ENCODE results near the gene C3.
"Not testable (repeated sequence)": the region's sequence is repeated elsewhere in the genome, so short reads cannot be mapped to it uniquely, and the experiment has no call there.

The C3 gene

GRCh38 chr19:6720369-6721137 is at the start of gene C3:
Gene C3, minus strand, starts transcription at chr19:6720650. Its CDS starts 61 bp downstream, at chr19:6720589.
- no peak for DNase-seq

GRCh38 chr19:6769006-6769619 is 48.7 kb upstream of the C3 start:
- DNase-seq, result no peak

GRCh38 chr19:6768236-6768785 is 47.9 kb upstream of the C3 start:
- DNase-seq, result no peak

- DNase-seq, result peak; percentile 90
Measured at GRCh38 chr19:6767357-6768235, 47.1 kb upstream of the C3 start, which contains the start of gene SH2D3A. Gene SH2D3A, minus strand, starts transcription at chr19:6767435. Its CDS starts 3,687 bp downstream, at chr19:6763748.

- peak; percentile 62 for DNase-seq
Measured at GRCh38 chr19:6767081-6767356, 46.6 kb upstream of the C3 start.

GRCh38 chr19:6766357-6767080 is 46.1 kb upstream of the C3 start:
- no peak for DNase-seq

- peak; percentile 86 for DNase-seq
Measured at GRCh38 chr19:6765738-6766356, 45.4 kb upstream of the C3 start.

GRCh38 chr19:6762253-6762797 is 41.9 kb upstream of the C3 start:
- not testable (repeated sequence) for DNase-seq

- no peak for DNase-seq
Measured at GRCh38 chr19:6761053-6761676, 40.7 kb upstream of the C3 start.

GRCh38 chr19:6760606-6761005 is 40.2 kb upstream of the C3 start:
- DNase-seq, result no peak

- DNase-seq, result no peak
Measured at GRCh38 chr19:6754653-6755463, 34.4 kb upstream of the C3 start.

- DNase-seq, result no peak
Measured at GRCh38 chr19:6754136-6754535, 33.7 kb upstream of the C3 start.

- DNase-seq, result no peak
Measured at GRCh38 chr19:6753178-6754031, 33.0 kb upstream of the C3 start.

GRCh38 chr19:6752256-6753177 is 32.1 kb upstream of the C3 start:
- no peak for DNase-seq

GRCh38 chr19:6751189-6751588 is 30.7 kb upstream of the C3 start:
- no peak for DNase-seq

- DNase-seq, result no peak
Measured at GRCh38 chr19:6750062-6750461, 29.6 kb upstream of the C3 start.

GRCh38 chr19:6748543-6748942 is 28.1 kb upstream of the C3 start:
- not testable (repeated sequence) for DNase-seq

GRCh38 chr19:6745965-6746364 is 25.5 kb upstream of the C3 start:
- no peak for DNase-seq

Measured in DMS153 (cell line).